Frontal cortex (tissue), 4 donors: ENCODE data around the gene TRERF1. TPM values are rescaled to one million over a fixed set of nuclear protein-coding genes. Genes with fewer than 3 reads are reported as not detected.
"Not testable (repeated sequence)": the region's sequence is repeated elsewhere in the genome, so short reads cannot be mapped to it uniquely, and the experiment has no call there.

Experiments used
- DNase-seq, 2 donors: peaks; one replicate each; pipeline ENCODE4 v3.0.0; 2012; ENCODE audit warnings: low spot score in 2 of 2
- FAIRE-seq: peaks from 2 replicates; lab custom pipeline; 2012; peaks lifted over from hg19 to GRCh38; lab: Jason Lieb, UNC
- total RNA-seq: library from RNA; depleted of rRNA; stranded (reverse); fragments of >200 nt; gene quantifications from one replicate; pipeline ENCODE4 v1.2.3, GENCODE V29; 2014
- donor health status: control.
- donor health status: control.
- donor health status: control.

The TRERF1 gene
- total RNA-seq, 1 donor from 2014 or later: 2.9 TPM

- no peak for DNase-seq
- no peak for FAIRE-seq
Measured at GRCh38 chr6:42450477-42451332, 1.0 kb downstream of the TRERF1 start.

- DNase-seq: no peak
Measured at GRCh38 chr6:42449917-42450476, 1.7 kb downstream of the TRERF1 start.

GRCh38 chr6:42448927-42449659 lies 2.6 kb downstream of the TRERF1 start:
- DNase-seq (no peak), FAIRE-seq (no peak)

More at GRCh38 chr6:42449917-42450476, 1.7 kb downstream of the TRERF1 start:
- FAIRE-seq: no peak

- DNase-seq: no peak
- FAIRE-seq: no peak
Measured at GRCh38 chr6:42448391-42448790, 3.3 kb downstream of the TRERF1 start.

- DNase-seq: no peak
- FAIRE-seq: no peak
Measured at GRCh38 chr6:42446996-42447395, 4.7 kb downstream of the TRERF1 start.

GRCh38 chr6:42446370-42446769 lies 5.4 kb downstream of the TRERF1 start:
- DNase-seq (no peak), FAIRE-seq (no peak)

- not testable (repeated sequence) for DNase-seq, FAIRE-seq
Measured at GRCh38 chr6:42445955-42446354, 5.8 kb downstream of the TRERF1 start.

GRCh38 chr6:42443312-42444060 lies 8.2 kb downstream of the TRERF1 start:
- DNase-seq (no peak), FAIRE-seq (no peak)

GRCh38 chr6:42441697-42442081 lies 10.0 kb downstream of the TRERF1 start:
- no peak for FAIRE-seq
- DNase-seq: no peak

GRCh38 chr6:42440778-42441696 lies 10.7 kb downstream of the TRERF1 start:
- FAIRE-seq: no peak
- DNase-seq: no peak

GRCh38 chr6:42440027-42440426 lies 11.7 kb downstream of the TRERF1 start:
- no peak for FAIRE-seq
- DNase-seq: no peak

GRCh38 chr6:42436825-42437224 lies 14.9 kb downstream of the TRERF1 start:
- FAIRE-seq: no peak
- no peak for DNase-seq

GRCh38 chr6:42434237-42434636 lies 17.5 kb downstream of the TRERF1 start:
- no peak for FAIRE-seq
- DNase-seq: no peak

GRCh38 chr6:42433409-42433808 lies 18.3 kb downstream of the TRERF1 start:
- DNase-seq: no peak
- no peak for FAIRE-seq

- no peak for DNase-seq
- no peak for FAIRE-seq
Measured at GRCh38 chr6:42431877-42432276, 19.8 kb downstream of the TRERF1 start.

- FAIRE-seq (no peak), DNase-seq (no peak)
Measured at GRCh38 chr6:42431356-42431755, 20.4 kb downstream of the TRERF1 start.

GRCh38 chr6:42429836-42430235 lies 21.9 kb downstream of the TRERF1 start:
- DNase-seq: no peak
- no peak for FAIRE-seq

- DNase-seq (no peak), FAIRE-seq (no peak)
Measured at GRCh38 chr6:42429042-42429585, 22.6 kb downstream of the TRERF1 start.
